Erythroblast (primary cell): ENCODE data around the gene TRDMT1.

Source experiments
- GATA1 ChIP-seq: IDR thresholded peaks from 2 replicates; pipeline ENCODE4 v1.6.1; 2011; ENCODE audit warnings: low read depth, mild to moderate bottlenecking, control low read depth, low read length, moderate library complexity
- POLR2A ChIP-seq: IDR thresholded peaks from 2 replicates; pipeline ENCODE4 v1.6.1; 2011; ENCODE audit warnings: mild to moderate bottlenecking, low read length

DNA sequence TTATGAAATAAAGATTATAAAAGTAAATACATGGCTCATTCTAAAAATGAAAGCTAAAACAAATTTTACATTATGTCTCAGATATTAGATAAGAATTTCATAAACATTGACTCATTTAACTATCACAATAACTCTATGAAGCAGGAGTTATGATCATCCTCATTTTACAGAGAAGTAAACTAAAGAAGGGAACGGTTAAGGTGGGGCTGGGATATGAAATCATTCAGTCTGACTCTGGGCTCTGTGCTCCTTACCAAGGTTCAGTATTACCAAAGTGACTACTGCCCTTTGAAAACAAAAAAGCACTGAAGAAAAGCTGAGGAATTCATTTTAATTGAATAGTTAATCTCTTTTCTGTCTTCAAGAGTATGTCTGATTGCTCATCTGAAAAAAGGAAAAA lies 49.8 kb downstream of the TRDMT1 start:
- TF ChIP-seq POLR2A, result no peak
- TF ChIP-seq GATA1, result no peak
